Measurements from ENCODE around the gene STK11.

GRCh38 chr19:1232652-1233072 lies 27.1 kb downstream of the STK11 start:
- TF ChIP-seq REST (IDR thresholded peaks at IDR 0.05; ENCODE audit: insufficient replicate concordance, low read depth) (no peak), POLR2AphosphoS5 (IDR thresholded peaks at IDR 0.05; ENCODE audit: low read depth) (no peak)
- TF ChIP-seq, protein P1, sequence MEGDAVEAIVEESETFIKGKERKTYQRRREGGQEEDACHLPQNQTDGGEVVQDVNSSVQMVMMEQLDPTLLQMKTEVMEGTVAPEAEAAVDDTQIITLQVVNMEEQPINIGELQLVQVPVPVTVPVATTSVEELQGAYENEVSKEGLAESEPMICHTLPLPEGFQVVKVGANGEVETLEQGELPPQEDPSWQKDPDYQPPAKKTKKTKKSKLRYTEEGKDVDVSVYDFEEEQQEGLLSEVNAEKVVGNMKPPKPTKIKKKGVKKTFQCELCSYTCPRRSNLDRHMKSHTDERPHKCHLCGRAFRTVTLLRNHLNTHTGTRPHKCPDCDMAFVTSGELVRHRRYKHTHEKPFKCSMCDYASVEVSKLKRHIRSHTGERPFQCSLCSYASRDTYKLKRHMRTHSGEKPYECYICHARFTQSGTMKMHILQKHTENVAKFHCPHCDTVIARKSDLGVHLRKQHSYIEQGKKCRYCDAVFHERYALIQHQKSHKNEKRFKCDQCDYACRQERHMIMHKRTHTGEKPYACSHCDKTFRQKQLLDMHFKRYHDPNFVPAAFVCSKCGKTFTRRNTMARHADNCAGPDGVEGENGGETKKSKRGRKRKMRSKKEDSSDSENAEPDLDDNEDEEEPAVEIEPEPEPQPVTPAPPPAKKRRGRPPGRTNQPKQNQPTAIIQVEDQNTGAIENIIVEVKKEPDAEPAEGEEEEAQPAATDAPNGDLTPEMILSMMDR (IDR thresholded peaks at IDR 0.05; ENCODE audit: insufficient read depth, low read length) = no peak

All from HL-60 (cell line).